SK-N-SH (cell line): ENCODE measurements around the gene GNB1L. TPM values are rescaled to one million over a fixed set of nuclear protein-coding genes. Genes with fewer than 3 reads are reported as not detected.
A peak's percentile ranks its signal among the peaks of the same experiment; 100 is the strongest.

Experiments used
- CTCF ChIA-PET: fragments of 300-600, 350-600 bp; formaldehyde crosslinking; extraction: SDS; loops from one replicate; lab custom pipeline; 2021; lab: Yijun Ruan, JAX
- POLR2A ChIA-PET: fragments of 350-600 bp; sonication (Branson Sonifier 250); formaldehyde crosslinking; extraction: SDS; loops from one replicate; lab custom pipeline; 2020; ENCODE audit warnings: antibody characterized with exemption, inconsistent platforms; lab: Yijun Ruan, JAX
- DNase-seq: peaks from one replicate; pipeline ENCODE4 v3.0.0; 2012
- H2AFZ ChIP-seq: fragments of 200-600 bp; sonication (generic); 2 replicates; pipeline ENCODE4 v1.8.1; 2016; ENCODE audit warnings: antibody characterized with exemption, mild to moderate bottlenecking, low read depth
- H3F3A ChIP-seq: fragments of 200-600 bp; sonication (generic); replicated peaks from 2 replicates; pipeline ENCODE3; 2016; ENCODE audit warnings: antibody characterized with exemption, mild to moderate bottlenecking; ENCODE audit not compliant: insufficient read depth
- H3K27ac ChIP-seq, 2 experiments: fragments of 200-500 bp in 1 of 2; fragments of 200-600 bp in 1 of 2; sonication (Bioruptor generic) in 1 of 2; sonication (generic), shearing (Covaris generic) in 1 of 2; 2 replicates each; pipeline versions ENCODE4 v1.5.1 to v1.6.1; 2014 to 2016; ENCODE audit warnings: low read depth in 2 of 2, inconsistent platforms in 1 of 2, low read length in 1 of 2, mild to moderate bottlenecking in 1 of 2, mixed read lengths in 1 of 2
- H3K27me3 ChIP-seq: fragments of 200-600 bp; sonication (generic), shearing (Covaris generic); 2 replicates; pipeline ENCODE4 v1.6.1; 2016; ENCODE audit warnings: mixed run types; ENCODE audit not compliant: insufficient read depth
- H3K36me3 ChIP-seq, 2 experiments: fragments of 200-500 bp in 1 of 2; fragments of 200-600 bp in 1 of 2; sonication (Bioruptor generic) in 1 of 2; sonication (generic) in 1 of 2; replicated peaks in 1 of 2; 2 replicates each; pipeline versions ENCODE3 to v1.5.1; 2014 to 2016; ENCODE audit warnings: low read length in 1 of 2, mild to moderate bottlenecking in 1 of 2; ENCODE audit not compliant: insufficient read depth in 2 of 2, control insufficient read depth in 1 of 2
- H3K4me1 ChIP-seq, 2 experiments: fragments of 200-500 bp in 1 of 2; fragments of 200-600 bp in 1 of 2; sonication (Bioruptor generic) in 1 of 2; sonication (generic), shearing (Covaris generic) in 1 of 2; 2 replicates each; pipeline versions ENCODE4 v1.5.1 to v1.6.1; 2014 to 2016; ENCODE audit warnings: low read depth in 1 of 2, low read length in 1 of 2, mixed run types in 1 of 2; ENCODE audit not compliant: insufficient read depth in 2 of 2, control insufficient read depth in 1 of 2
- H3K4me2 ChIP-seq: fragments of 200-600 bp; sonication (generic), shearing (Covaris generic); 2 replicates; pipeline ENCODE4 v1.6.1; 2017; ENCODE audit warnings: mixed run types
- H3K4me3 ChIP-seq, 2 experiments: fragments of 200-500 bp in 1 of 2; fragments of 200-600 bp in 1 of 2; sonication (Bioruptor generic) in 1 of 2; sonication (generic), shearing (Covaris generic) in 1 of 2; 2 replicates each; pipeline versions ENCODE4 v1.5.1 to v1.8.1; 2014 to 2016; ENCODE audit warnings: low read depth in 2 of 2, inconsistent platforms in 1 of 2, low read length in 1 of 2, mild to moderate bottlenecking in 1 of 2, mixed read lengths in 1 of 2, moderate library complexity in 1 of 2
- H3K79me2 ChIP-seq: fragments of 200-600 bp; sonication (generic); 2 replicates; pipeline ENCODE4 v1.8.1; 2017; ENCODE audit warnings: mild to moderate bottlenecking; ENCODE audit not compliant: insufficient read depth
- H3K9ac ChIP-seq: fragments of 200-600 bp; sonication (generic); 2 replicates; pipeline ENCODE4 v1.6.1; 2017; ENCODE audit warnings: mixed run types
- H3K9me2 ChIP-seq: fragments of 200-600 bp; sonication (generic); 2 replicates; pipeline ENCODE4 v1.6.1; 2017; ENCODE audit warnings: mixed run types
- H3K9me3 ChIP-seq: fragments of 200-600 bp; sonication (generic); 2 replicates; pipeline ENCODE4 v1.6.1; 2017; ENCODE audit warnings: mixed run types, mild to moderate bottlenecking, moderate library complexity
- H4K20me1 ChIP-seq: fragments of 200-600 bp; sonication (generic); 2 replicates; pipeline ENCODE4 v1.6.1; 2017; ENCODE audit warnings: mild to moderate bottlenecking, mixed run types; ENCODE audit not compliant: insufficient read depth
- CHD2 ChIP-seq: fragments of 150-350 bp; IDR thresholded peaks from 2 replicates; pipeline ENCODE4 v1.6.1; 2018; ENCODE audit warnings: low read length; ENCODE audit not compliant: partially characterized antibody
- EP300 ChIP-seq, 2 experiments: IDR thresholded peaks; 2 replicates each; pipeline versions ENCODE4 v1.4.0 to v1.6.1; 2012; ENCODE audit warnings: borderline replicate concordance in 1 of 2, low read depth in 1 of 2, low read length in 1 of 2
- FOSL2 ChIP-seq: IDR thresholded peaks from 2 replicates; pipeline ENCODE4 v1.4.0; 2012; ENCODE audit warnings: low read depth, mild to moderate bottlenecking, moderate library complexity, borderline replicate concordance
- GABPA ChIP-seq: IDR thresholded peaks from 2 replicates; pipeline ENCODE4 v1.4.0; 2012; ENCODE audit warnings: low read depth, mild to moderate bottlenecking
- PBX3 ChIP-seq: IDR thresholded peaks from 2 replicates; pipeline ENCODE4; 2012
- REST ChIP-seq: IDR thresholded peaks from 2 replicates; pipeline ENCODE4 v1.6.1; 2012; ENCODE audit warnings: mild to moderate bottlenecking, low read depth, low read length, moderate library complexity
- RXRA ChIP-seq: IDR thresholded peaks from 2 replicates; pipeline ENCODE4 v1.4.0; 2012; ENCODE audit warnings: low read depth, mild to moderate bottlenecking, borderline replicate concordance
- SIN3A ChIP-seq: IDR thresholded peaks from 2 replicates; pipeline ENCODE4 v1.6.1; 2012; ENCODE audit warnings: low read depth, mild to moderate bottlenecking, low read length, moderate library complexity, borderline replicate concordance
- SMC3 ChIP-seq: IDR thresholded peaks from 2 replicates; pipeline ENCODE4 v1.6.1; 2012; ENCODE audit warnings: low read depth, low read length, improper control_type of control experiment
- TAF1 ChIP-seq: IDR thresholded peaks from 2 replicates; pipeline ENCODE4 v1.6.1; 2012; ENCODE audit warnings: low read depth, mild to moderate bottlenecking, low read length, moderate library complexity, borderline replicate concordance
- TCF12 ChIP-seq: IDR thresholded peaks from 2 replicates; pipeline ENCODE4 v1.4.0; 2012
- USF2 ChIP-seq: fragments of 150-350 bp; IDR thresholded peaks from 2 replicates; pipeline ENCODE4 v1.6.1; 2017; ENCODE audit warnings: antibody characterized with exemption, low read length, low read depth, borderline replicate concordance
- WGBS: methylation state at CpG from one replicate; pipeline ENCODE4 v1.1.6; 2017; ENCODE audit warnings: low lambda C conversion rate; 5-methylcytosine and 5-hydroxymethylcytosine counted together
- polyA plus RNA-seq, 3 experiments: library from polyadenylated mRNA; depleted of rRNA; stranded (reverse); fragments of >200 nt; gene quantifications; 2 replicates each; pipeline ENCODE4 v1.2.3, GENCODE V29; 2012

The GNB1L gene
- polyA plus RNA-seq, 1 of the 3 experiments (the other 2 are of a cell fraction), result 5.9 TPM

DNA sequence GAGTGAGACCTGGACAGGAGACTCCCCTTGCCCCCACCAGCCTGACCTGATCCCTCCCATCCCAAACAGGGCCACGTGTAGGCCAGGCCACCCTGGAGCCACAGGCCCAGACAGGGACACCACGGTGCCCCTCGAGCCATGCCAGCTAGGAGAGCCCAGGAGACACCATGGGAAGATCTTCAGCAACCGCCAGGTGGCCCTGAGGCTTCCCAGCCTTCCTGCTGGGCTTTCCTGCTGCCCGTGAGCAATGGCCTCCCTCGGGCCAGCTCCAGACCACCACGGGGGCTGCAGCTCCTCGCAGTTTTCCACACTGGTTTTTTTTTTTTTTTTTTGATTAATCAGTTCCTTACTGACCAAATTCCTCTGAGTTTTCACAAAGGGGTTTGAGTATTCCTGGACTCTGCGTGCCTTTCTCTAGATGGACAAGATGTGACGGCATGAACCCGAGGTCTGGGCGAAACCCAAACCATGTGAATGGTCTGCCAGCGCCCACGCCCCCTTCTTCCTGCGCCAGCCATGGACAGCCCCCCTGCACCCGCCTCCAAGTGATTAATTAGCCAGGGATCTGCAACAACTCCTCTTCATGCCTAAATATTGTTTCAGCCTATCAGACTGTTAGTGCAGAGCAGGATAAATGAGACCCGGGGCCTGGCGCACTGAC is 53.2 kb downstream of the GNB1L start:
- Histone ChIP-seq H3K9ac (no peak overlapping the region), H3F3A (no peaks in the 10 kb centered on the region), H3K9me3 (no peaks in the 10 kb centered on the region), H3K79me2 (no peaks in the 10 kb centered on the region), H3K27ac (no peak overlapping the region; a peak in 1 of 4 replicates), H4K20me1 (no peaks in the 10 kb centered on the region), H3K4me1 (peaks cover 17 to 65% of the 10 kb centered on the region in 2 experiments; a peak in 3 of 4 replicates), H3K4me2 (no peak overlapping the region), H3K9me2 (no peaks in the 10 kb centered on the region), H3K27me3 (no peaks in the 10 kb centered on the region), H3K36me3 (no peaks in the 10 kb centered on the region), H2AFZ (no peak overlapping the region), H3K4me3 (no peak overlapping the region)
- peak; percentile 21 for DNase-seq
- WGBS, result 92% methylated on average over 13 of the region's 18 CpGs
- CTCF ChIA-PET, result interaction anchor here (0.7 to 2.0 kb wide), 6 partner anchors 9 to 71 kb away, joined by 3 to 12 read pairs (median 6); no protein-coding TSS in a partner anchor
- POLR2A ChIA-PET, result interaction anchor here (0.7 to 1.2 kb wide), 2 partner anchors 91 to 781 kb away, joined by 3 to 5 read pairs; no protein-coding TSS in a partner anchor
- TF ChIP-seq SIN3A (no peak), SMC3 (no peak), FOSL2 (no peak), CHD2 (no peak), EP300 (IDR thresholded peaks at IDR 0.05; ENCODE audit: borderline replicate concordance in 1 of 2, low read depth in 1 of 2, low read length in 1 of 2) (no peak), GABPA (no peak), RXRA (no peak), USF2 (no peak), PBX3 (no peak), REST (no peak), TCF12 (no peak), TAF1 (no peak)
